H9 (cell line): ENCODE measurements around the gene WFIKKN1. TPM values are rescaled to one million over a fixed set of nuclear protein-coding genes. Genes with fewer than 3 reads are reported as not detected.
A peak's percentile ranks its signal among the peaks of the same experiment; 100 is the strongest.

ENCODE experiments used
- DNase-seq: peaks from one replicate; pipeline ENCODE4 v3.0.0-alpha.2; 2017
- H2AFZ ChIP-seq: one replicate; pipeline ENCODE4 v1.6.1; 2013; ENCODE audit warnings: mild to moderate bottlenecking, low read length, control low read depth, moderate library complexity
- H2AK5ac ChIP-seq: 2 replicates; pipeline ENCODE4 v1.6.1; 2013; ENCODE audit warnings: low read length, control low read depth, mixed read lengths; ENCODE audit not compliant: insufficient read length
- H2BK120ac ChIP-seq: one replicate; pipeline ENCODE4 v1.6.1; 2013; ENCODE audit warnings: low read depth, mild to moderate bottlenecking, low read length, control low read depth, inconsistent platforms; ENCODE audit not compliant: poor library complexity, severe bottlenecking
- H2BK12ac ChIP-seq: 2 replicates; pipeline ENCODE4 v1.6.1; 2013; ENCODE audit warnings: low read length, control low read depth, mixed read lengths, low read depth; ENCODE audit not compliant: insufficient read length
- H2BK15ac ChIP-seq: 2 replicates; pipeline ENCODE4 v1.6.1; 2013; ENCODE audit warnings: low read depth, low read length, control low read depth
- H2BK20ac ChIP-seq: one replicate; pipeline ENCODE4 v1.6.1; 2013; ENCODE audit warnings: low read depth, mild to moderate bottlenecking, low read length, control low read depth, inconsistent platforms; ENCODE audit not compliant: poor library complexity, severe bottlenecking
- H2BK5ac ChIP-seq: 2 replicates; pipeline ENCODE4 v1.6.1; 2013; ENCODE audit warnings: low read length, control low read depth, mixed read lengths; ENCODE audit not compliant: insufficient read length
- H3K14ac ChIP-seq: 2 replicates; pipeline ENCODE4 v1.6.1; 2013; ENCODE audit warnings: low read length, control low read depth; ENCODE audit not compliant: insufficient read depth
- H3K18ac ChIP-seq: 2 replicates; pipeline ENCODE4 v1.6.1; 2013; ENCODE audit warnings: low read depth, mild to moderate bottlenecking, mixed read lengths, low read length, control low read depth; ENCODE audit not compliant: insufficient read length
- H3K23ac ChIP-seq: 2 replicates; pipeline ENCODE4 v1.6.1; 2013; ENCODE audit warnings: low read length, control low read depth, mixed read lengths, low read depth; ENCODE audit not compliant: insufficient read length
- H3K23me2 ChIP-seq: 2 replicates; pipeline ENCODE4 v1.6.1; 2013; ENCODE audit warnings: low read depth, mild to moderate bottlenecking, mixed read lengths, low read length, control low read depth; ENCODE audit not compliant: insufficient read length, poor library complexity, severe bottlenecking
- H3K27ac ChIP-seq: 2 replicates; pipeline ENCODE4 v1.5.1; 2013; ENCODE audit warnings: low read length, control low read depth, mixed read lengths, low read depth; ENCODE audit not compliant: insufficient read length
- H3K27me3 ChIP-seq: 2 replicates; pipeline ENCODE4 v1.6.1; 2013; ENCODE audit warnings: low read length, control low read depth, inconsistent platforms; ENCODE audit not compliant: insufficient read depth
- H3K4ac ChIP-seq: 2 replicates; pipeline ENCODE4 v1.6.1; 2013; ENCODE audit warnings: low read depth, mild to moderate bottlenecking, control low read depth, inconsistent platforms, low read length, moderate library complexity
- H3K4me1 ChIP-seq: 2 replicates; pipeline ENCODE4 v1.6.1; 2013; ENCODE audit warnings: low read length, control low read depth, inconsistent platforms; ENCODE audit not compliant: insufficient read depth
- H3K4me2 ChIP-seq: 2 replicates; pipeline ENCODE4 v1.6.1; 2013; ENCODE audit warnings: low read length, control low read depth, mixed read lengths; ENCODE audit not compliant: insufficient read length, insufficient read depth
- H3K56ac ChIP-seq: 2 replicates; pipeline ENCODE4 v1.6.1; 2013; ENCODE audit warnings: low read depth, mild to moderate bottlenecking, mixed read lengths, low read length, control low read depth; ENCODE audit not compliant: insufficient read length
- H3K79me1 ChIP-seq: 2 replicates; pipeline ENCODE4 v1.6.1; 2013; ENCODE audit warnings: low read depth, mild to moderate bottlenecking, moderate library complexity, low read length, control low read depth, inconsistent platforms; ENCODE audit not compliant: insufficient read depth, poor library complexity, severe bottlenecking
- H3K79me2 ChIP-seq: 2 replicates; pipeline ENCODE4 v1.6.1; 2013; ENCODE audit warnings: low read length, control low read depth, inconsistent platforms; ENCODE audit not compliant: insufficient read depth
- H3K9ac ChIP-seq: 2 replicates; pipeline ENCODE4 v1.6.1; 2013; ENCODE audit warnings: low read length, control low read depth, mixed read lengths; ENCODE audit not compliant: insufficient read length; ENCODE audit errors: extremely low read depth
- H3K9me3 ChIP-seq: one replicate; pipeline ENCODE4 v1.6.1; 2013; ENCODE audit warnings: low read depth, low read length, inconsistent platforms; ENCODE audit not compliant: control insufficient read depth
- H3T11ph ChIP-seq: one replicate; pipeline ENCODE4 v1.6.1; 2013; ENCODE audit warnings: mild to moderate bottlenecking, low read length, control low read depth, inconsistent platforms
- H4K20me1 ChIP-seq: one replicate; pipeline ENCODE4 v1.6.1; 2013; ENCODE audit not compliant: control insufficient read depth, insufficient read length, insufficient read depth
- H4K5ac ChIP-seq: 2 replicates; pipeline ENCODE4 v1.6.1; 2013; ENCODE audit warnings: low read depth, mild to moderate bottlenecking, mixed read lengths, low read length, control low read depth; ENCODE audit not compliant: insufficient read length
- H4K8ac ChIP-seq: replicated peaks from 2 replicates; pipeline ENCODE4 v1.6.1; 2013; ENCODE audit warnings: low read length, control low read depth, mixed read lengths, low read depth; ENCODE audit not compliant: insufficient read length
- H4K91ac ChIP-seq: 2 replicates; pipeline ENCODE4 v1.6.1; 2013; ENCODE audit warnings: low read depth, mild to moderate bottlenecking, moderate library complexity, mixed read lengths, low read length, control low read depth; ENCODE audit not compliant: insufficient read length
- H3K27ac Mint-ChIP-seq, 3 experiments: 2 replicates in 2 of 3; 3 replicates in 1 of 3; pipeline ENCODE4 v1.8.0; 2020 to 2021; ENCODE audit warnings: mixed read lengths in 3 of 3, mild to moderate bottlenecking in 1 of 3, moderate library complexity in 1 of 3
- H3K27me3 Mint-ChIP-seq: 2 replicates; pipeline ENCODE4 v1.8.0; 2021; ENCODE audit warnings: low read depth, mild to moderate bottlenecking, moderate library complexity, mixed read lengths
- H3K36me3 Mint-ChIP-seq, 3 experiments: 2 replicates in 2 of 3; 3 replicates in 1 of 3; pipeline ENCODE4 v1.8.0; 2020 to 2021; ENCODE audit warnings: low read depth in 3 of 3, mixed read lengths in 3 of 3; ENCODE audit not compliant: insufficient read depth in 1 of 3
- H3K4me1 Mint-ChIP-seq, 2 experiments: 2 replicates each; pipeline ENCODE4 v1.8.0; 2020; ENCODE audit warnings: mixed read lengths in 2 of 2
- H3K4me3 Mint-ChIP-seq, 2 experiments: 2 replicates in 1 of 2; 3 replicates in 1 of 2; pipeline ENCODE4 v1.8.0; 2020 to 2021; ENCODE audit warnings: mild to moderate bottlenecking in 2 of 2, mixed read lengths in 2 of 2, moderate library complexity in 1 of 2
- H3K9me3 Mint-ChIP-seq, 2 experiments: 2 replicates in 1 of 2; 3 replicates in 1 of 2; pipeline ENCODE4 v1.8.0; 2020; ENCODE audit warnings: mild to moderate bottlenecking in 2 of 2, mixed read lengths in 2 of 2, moderate library complexity in 1 of 2
- CTCF ChIP-seq: fragments of 200-600 bp; sonication (generic); conservative IDR thresholded peaks from 3 replicates; pipeline ENCODE4 v1.8.0; 2021; ENCODE audit warnings: antibody characterized with exemption, mild to moderate bottlenecking
- WGBS: extraction: QIAGEN DNeasy Blood & Tissue Kit; methylation state at CpG from one replicate; pipeline ENCODE4 v1.1.7; 2013; ENCODE audit warnings: missing lambda C conversion rate, low lambda C conversion rate, mixed read lengths; ENCODE audit not compliant: insufficient read length; ENCODE audit errors: extremely low coverage; 5-methylcytosine and 5-hydroxymethylcytosine counted together
- total RNA-seq: library from RNA; stranded (reverse); gene quantifications from 2 replicates; pipeline ENCODE4 v1.2.1, GENCODE V29; 2021

WFIKKN1 gene
- total RNA-seq, 1 experiment from 2014 or later, result 8.3 TPM

DNA sequence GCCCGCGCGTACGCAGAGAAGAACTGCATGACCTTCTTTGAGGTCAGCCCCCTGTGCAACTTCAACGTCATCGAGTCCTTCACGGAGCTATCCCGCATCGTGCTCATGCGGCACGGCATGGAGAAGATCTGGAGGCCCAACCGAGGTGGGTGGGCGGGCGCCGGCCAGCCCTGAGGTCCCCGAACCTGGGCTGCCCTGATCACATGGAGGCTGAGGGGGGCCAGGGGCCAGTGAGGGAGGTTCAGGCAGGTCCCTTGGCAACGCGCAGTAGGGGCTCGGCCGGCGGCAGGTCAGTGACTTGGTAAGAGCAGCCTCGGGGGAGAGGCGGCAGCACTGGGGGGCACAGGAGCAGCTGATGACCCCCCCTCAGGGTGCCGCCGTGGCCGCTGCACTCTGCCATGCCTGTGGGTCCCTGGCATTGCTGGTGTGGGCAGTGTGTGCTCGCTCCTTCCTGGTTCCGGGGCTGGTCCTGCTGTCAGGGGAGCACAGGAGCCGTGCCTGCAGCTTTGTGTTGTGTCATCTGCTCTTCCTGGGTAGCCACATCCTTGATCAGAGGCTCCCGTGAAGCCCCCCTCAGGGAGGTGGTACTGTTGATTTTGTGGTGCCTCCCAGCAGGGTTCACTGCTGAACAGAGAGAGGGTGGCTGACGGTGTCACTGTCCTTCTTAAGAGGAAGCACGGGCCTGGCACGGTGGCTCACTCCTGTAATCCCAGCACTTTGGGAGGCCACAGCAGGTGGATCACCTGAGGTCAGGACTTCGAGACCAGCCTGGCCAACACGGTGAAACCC lies 4.6 kb upstream of the WFIKKN1 start:
- peaks cover 0 to 10% (median 0%) of the 10 kb centered on the region in 3 experiments; a peak in 3 of 7 replicates for H3K36me3 Mint-ChIP-seq
- no peak overlapping the region for H3K4ac ChIP-seq
- H4K5ac ChIP-seq, result no peak overlapping the region
- peaks cover 7% of the 10 kb centered on the region for H3K23me2 ChIP-seq
- no peak overlapping the region for H2AFZ ChIP-seq
- H3K4me3 Mint-ChIP-seq, result no peak overlapping the region
- H4K8ac ChIP-seq, result no peak overlapping the region
- H3K56ac ChIP-seq, result no peak overlapping the region
- no peaks in the 10 kb centered on the region for H3K79me1 ChIP-seq
- no peak overlapping the region for H3K18ac ChIP-seq
- no peak for DNase-seq
- no peaks in the 10 kb centered on the region for H3K79me2 ChIP-seq
- H3K4me1 Mint-ChIP-seq, result peaks cover 21 to 50% of the 10 kb centered on the region in 2 experiments
- no peak overlapping the region for H2BK15ac ChIP-seq
- no peak overlapping the region for H2BK12ac ChIP-seq
- H2BK120ac ChIP-seq, result no peak overlapping the region
- H3K23ac ChIP-seq, result no peak overlapping the region
- no peak overlapping the region for H2BK5ac ChIP-seq
- no CpG with 5 or more reads among the region's 35 CpGs for WGBS
- H3K9me3 Mint-ChIP-seq, result no peaks in the 10 kb centered on the region
- H3K9me3 ChIP-seq, result no peaks in the 10 kb centered on the region
- H3K4me1 ChIP-seq, result no peaks in the 10 kb centered on the region; the same call in 1 of the 2 replicates
- TF ChIP-seq CTCF, result no peak
- H4K20me1 ChIP-seq, result no peaks in the 10 kb centered on the region
- no peak overlapping the region for H3K4me2 ChIP-seq
- H3K14ac ChIP-seq, result no peak overlapping the region; the same call in 1 of the 2 replicates
- no peak overlapping the region for H2BK20ac ChIP-seq
- H4K91ac ChIP-seq, result no peak overlapping the region
- no peak overlapping the region for H2AK5ac ChIP-seq
- no peak overlapping the region for H3T11ph ChIP-seq
- H3K27ac Mint-ChIP-seq, result peak overlapping the region in 2 of 3 experiments; percentile 49 to 65; a peak in 2 of 7 replicates
- no peaks in the 10 kb centered on the region for H3K27me3 ChIP-seq
- no peak overlapping the region for H3K9ac ChIP-seq
- H3K27me3 Mint-ChIP-seq, result no peaks in the 10 kb centered on the region
- H3K27ac ChIP-seq, result no peak overlapping the region
